PFSK-1 (cell line): Measurements from ENCODE around the gene NTM.

ENCODE experiments used
- POLR2AphosphoS5 ChIP-seq: IDR thresholded peaks from 2 replicates; pipeline ENCODE4 v1.6.1; 2012; ENCODE audit warnings: low read depth, mild to moderate bottlenecking, control low read depth, low read length, moderate library complexity
- REST ChIP-seq, 2 experiments: IDR thresholded peaks; 2 replicates each; pipeline versions ENCODE4 v1.6.1 to v1.8.0; 2011 to 2012; ENCODE audit warnings: low read depth in 2 of 2, low read length in 2 of 2, control low read depth in 1 of 2, inconsistent platforms in 1 of 2, mild to moderate bottlenecking in 1 of 2, moderate library complexity in 1 of 2; ENCODE audit not compliant: insufficient read depth in 1 of 2
- SIN3A ChIP-seq: IDR thresholded peaks from 2 replicates; pipeline ENCODE4 v1.6.1; 2012; ENCODE audit warnings: mild to moderate bottlenecking, low read length, moderate library complexity, borderline replicate concordance; ENCODE audit not compliant: insufficient read depth

GRCh38 chr11:131759140-131759539 lies 388.7 kb downstream of the NTM start:
- TF ChIP-seq SIN3A = no peak
- TF ChIP-seq POLR2AphosphoS5 = no peak
- TF ChIP-seq REST (IDR thresholded peaks at IDR 0.05; ENCODE audit: insufficient read depth in 1 of 2, low read depth in 2 of 2, low read length in 2 of 2) = no peak
